GM21447 (cell line): Measurements from ENCODE around the gene ELF3.
"Not testable (repeated sequence)": the region's sequence is repeated elsewhere in the genome, so short reads cannot be mapped to it uniquely, and the experiment has no call there.

Source experiments
- ATAC-seq: cut with Tn5 transposase; IDR thresholded peaks from one replicate; pipeline ENCODE4 v1.9.1; 2021; ENCODE audit not compliant: unreplicated experiment

Gene ELF3

GRCh38 chr1:202007805-202008489 is 2.4 kb upstream of the ELF3 start:
- ATAC-seq: no peak

- peak; percentile 57 for ATAC-seq
These were observed 834 bp upstream of the ELF3 start for GRCh38 chr1:202009326-202010179.

- ATAC-seq: no peak
These were observed 1.6 kb downstream of the ELF3 start for GRCh38 chr1:202011994-202012393.

- ATAC-seq: no peak
These were observed 2.4 kb downstream of the ELF3 start for GRCh38 chr1:202012544-202013478.

GRCh38 chr1:202013603-202014002 is 3.2 kb downstream of the ELF3 start:
- no peak for ATAC-seq

- ATAC-seq: no peak
These were observed 3.7 kb downstream of the ELF3 start for GRCh38 chr1:202014060-202014459.

- no peak for ATAC-seq
These were observed 4.7 kb downstream of the ELF3 start for GRCh38 chr1:202014915-202015661.

GRCh38 chr1:202015662-202015937 is 5.2 kb downstream of the ELF3 start:
- no peak for ATAC-seq

GRCh38 chr1:202016022-202016810 is 5.8 kb downstream of the ELF3 start:
- no peak for ATAC-seq

GRCh38 chr1:202016811-202017748 is 6.7 kb downstream of the ELF3 start:
- ATAC-seq: no peak

GRCh38 chr1:202017749-202018467 is 7.5 kb downstream of the ELF3 start:
- no peak for ATAC-seq

- ATAC-seq: no peak
These were observed 8.3 kb downstream of the ELF3 start for GRCh38 chr1:202018468-202019234.

- ATAC-seq: not testable (repeated sequence)
These were observed 8.8 kb downstream of the ELF3 start for GRCh38 chr1:202019235-202019558.

GRCh38 chr1:202023001-202023433 is 12.6 kb downstream of the ELF3 start:
- no peak for ATAC-seq

- ATAC-seq: no peak
These were observed 18.8 kb downstream of the ELF3 start for GRCh38 chr1:202029171-202029665.

- ATAC-seq: no peak
These were observed 19.3 kb downstream of the ELF3 start for GRCh38 chr1:202029727-202030126.

- ATAC-seq: no peak
These were observed 21.4 kb downstream of the ELF3 start for GRCh38 chr1:202031796-202032195.
